Dedifferentiated amniotic fluid mesenchymal stem cell (primary cell): Measurements from ENCODE around the gene PSME1.

ENCODE experiments used
- DNase-seq: peaks from one replicate; pipeline ENCODE4 v3.0.0-alpha.2; 2016; ENCODE audit errors: extremely low spot score

Gene PSME1

GRCh38 chr14:24135834-24136683, at the start of gene PSME1:
TSS of gene PSME1 (plus strand) at chr14:24136194. CDS start at chr14:24136263, 69 bp downstream.
- DNase-seq: peak; percentile 82

DNA sequence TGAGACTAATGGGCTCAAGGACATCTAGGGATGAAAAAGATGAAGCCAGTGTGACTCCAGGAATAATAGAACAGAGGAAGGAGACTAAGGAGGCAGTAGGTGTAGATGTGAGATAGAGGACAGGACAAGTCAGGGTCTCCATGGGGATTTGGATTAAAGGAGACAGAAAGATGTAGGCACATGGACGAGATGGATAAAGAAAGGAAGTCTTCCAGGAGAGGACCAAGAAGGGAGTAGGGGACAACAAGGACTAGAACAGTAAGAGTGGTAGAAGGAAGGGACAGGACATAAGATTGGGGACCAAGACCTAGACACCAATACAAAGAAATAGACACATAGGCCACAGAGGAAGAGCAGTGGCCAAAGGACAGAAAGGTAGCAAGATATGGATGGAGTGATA, 49.0 kb upstream of the PSME1 start:
- no peak for DNase-seq

- DNase-seq: no peak
Measured at GRCh38 chr14:24088095-24088494, 47.9 kb upstream of the PSME1 start.

GRCh38 chr14:24089890-24090289, 46.1 kb upstream of the PSME1 start:
- DNase-seq: no peak

GRCh38 chr14:24092110-24092504, 43.9 kb upstream of the PSME1 start:
- DNase-seq: no peak

- no peak for DNase-seq
Measured at GRCh38 chr14:24092505-24093206, 43.3 kb upstream of the PSME1 start.

GRCh38 chr14:24093207-24093900, 42.6 kb upstream of the PSME1 start:
- DNase-seq: no peak

- DNase-seq: peak; percentile 93
Measured at GRCh38 chr14:24093901-24094840, 41.8 kb upstream of the PSME1 start, which contains the start of gene PCK2. TSS of gene PCK2 (plus strand) at chr14:24094311. CDS start at chr14:24094406, 95 bp downstream.

DNA sequence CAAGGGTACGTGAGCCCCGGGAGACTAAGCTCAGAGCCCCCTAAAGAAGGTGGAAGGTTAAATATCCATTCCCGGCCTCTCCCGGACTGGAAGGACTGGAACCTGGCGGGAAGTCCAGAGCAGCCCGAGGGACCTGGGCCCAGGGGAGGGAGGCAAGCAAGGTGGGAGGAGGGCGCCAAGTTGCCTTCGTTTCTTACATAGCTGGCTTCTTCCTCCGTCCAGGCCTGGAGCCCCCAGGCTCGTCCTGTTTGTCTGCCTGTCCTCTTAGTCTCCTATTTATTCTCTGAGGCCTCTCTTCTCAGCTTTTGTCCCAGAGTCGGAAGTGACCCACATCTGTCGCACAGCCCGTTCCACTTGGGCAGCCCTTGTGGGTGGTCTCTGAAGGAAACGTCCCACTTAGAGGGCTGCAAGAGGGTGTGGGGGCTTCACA, 41.1 kb upstream of the PSME1 start:
- DNase-seq: no peak

DNA sequence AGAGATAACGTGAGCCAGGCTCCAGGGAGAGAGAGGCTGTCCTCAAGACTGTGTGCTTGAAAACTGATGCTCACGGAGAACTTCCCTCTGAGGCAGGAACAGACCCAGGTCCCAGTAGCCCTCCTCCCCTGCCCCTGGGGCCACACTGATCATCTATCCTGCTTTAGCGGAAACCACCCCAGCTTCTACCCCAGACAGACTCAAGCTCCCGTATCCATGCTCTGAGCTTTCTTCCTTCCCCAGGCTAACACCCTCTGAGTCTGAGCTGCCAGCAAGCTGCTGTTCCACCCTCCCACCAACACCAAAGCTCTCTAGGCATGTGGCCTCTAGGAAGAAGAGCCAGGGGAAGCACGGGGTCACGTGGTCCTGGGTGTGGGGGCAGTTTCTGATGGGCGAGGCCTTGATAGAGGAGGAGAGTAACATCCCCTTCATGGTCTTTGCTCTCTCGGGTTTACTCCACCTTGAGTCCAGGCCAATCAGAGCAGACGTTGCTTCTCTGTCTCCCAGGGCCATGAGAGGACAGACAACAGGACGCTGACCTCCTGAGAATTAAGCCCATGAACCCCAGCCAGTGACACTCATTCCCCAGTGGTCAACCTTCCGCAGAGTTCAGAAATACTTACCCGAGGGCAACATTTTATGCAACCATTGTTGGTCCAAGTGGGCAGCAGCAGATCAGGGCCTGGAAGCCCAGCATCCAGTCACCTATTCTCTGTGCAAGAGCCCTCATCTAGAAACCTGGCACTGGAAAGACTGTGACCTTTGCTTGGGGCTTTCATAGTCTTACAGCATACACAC, 40.5 kb upstream of the PSME1 start:
- DNase-seq: peak; percentile 40

GRCh38 chr14:24096545-24097181, 39.3 kb upstream of the PSME1 start:
- DNase-seq: no peak

DNA sequence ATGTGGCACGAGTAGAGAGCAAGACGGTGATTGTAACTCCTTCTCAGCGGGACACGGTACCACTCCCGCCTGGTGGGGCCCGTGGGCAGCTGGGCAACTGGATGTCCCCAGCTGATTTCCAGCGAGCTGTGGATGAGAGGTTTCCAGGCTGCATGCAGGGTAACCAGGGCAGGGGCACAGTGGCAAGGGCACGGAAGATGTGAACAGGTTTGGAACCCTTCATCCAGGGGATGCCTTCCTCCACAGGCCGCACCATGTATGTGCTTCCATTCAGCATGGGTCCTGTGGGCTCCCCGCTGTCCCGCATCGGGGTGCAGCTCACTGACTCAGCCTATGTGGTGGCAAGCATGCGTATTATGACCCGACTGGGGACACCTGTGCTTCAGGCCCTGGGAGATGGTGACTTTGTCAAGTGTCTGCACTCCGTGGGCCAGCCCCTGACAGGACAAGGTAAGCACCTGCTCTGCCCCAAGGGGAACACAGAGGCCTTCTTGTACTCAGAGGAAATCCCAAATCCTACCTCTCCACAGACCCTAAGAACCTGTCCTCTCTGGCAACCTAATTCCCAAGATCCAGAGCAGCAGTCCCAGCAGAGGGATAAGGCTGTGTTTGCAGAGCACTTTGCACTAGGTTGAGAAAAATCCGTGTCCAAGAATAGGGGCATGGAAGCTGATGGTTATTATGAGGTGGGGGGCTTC, 37.6 kb upstream of the PSME1 start:
- no peak for DNase-seq

GRCh38 chr14:24098927-24099813, 36.8 kb upstream of the PSME1 start:
- DNase-seq: no peak

- DNase-seq: no peak
Measured at GRCh38 chr14:24100197-24100981, 35.6 kb upstream of the PSME1 start.

GRCh38 chr14:24100982-24101494, 35.0 kb upstream of the PSME1 start:
- no peak for DNase-seq

- DNase-seq: no peak
Measured at GRCh38 chr14:24102357-24103048, 33.5 kb upstream of the PSME1 start.

DNA sequence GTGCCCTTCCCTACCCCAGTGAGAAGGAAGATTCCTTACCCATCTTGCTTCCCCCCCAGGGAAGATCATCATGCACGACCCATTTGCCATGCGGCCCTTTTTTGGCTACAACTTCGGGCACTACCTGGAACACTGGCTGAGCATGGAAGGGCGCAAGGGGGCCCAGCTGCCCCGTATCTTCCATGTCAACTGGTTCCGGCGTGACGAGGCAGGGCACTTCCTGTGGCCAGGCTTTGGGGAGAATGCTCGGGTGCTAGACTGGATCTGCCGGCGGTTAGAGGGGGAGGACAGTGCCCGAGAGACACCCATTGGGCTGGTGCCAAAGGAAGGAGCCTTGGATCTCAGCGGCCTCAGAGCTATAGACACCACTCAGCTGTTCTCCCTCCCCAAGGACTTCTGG, 32.5 kb upstream of the PSME1 start:
- no peak for DNase-seq
